Upper lobe of right lung (tissue), 1 donor: ENCODE results near the gene PON2. TPM values are rescaled to one million over a fixed set of nuclear protein-coding genes. Genes with fewer than 3 reads are reported as not detected.

ENCODE experiments used
- ATAC-seq: fragments of 200-7000 bp; cut with Tn5 transposase; one replicate; pipeline ENCODE4 v1.9.1; 2020; ENCODE audit warnings: mild to moderate bottlenecking, moderate library complexity
- DNase-seq: peaks from one replicate; pipeline ENCODE4 v3.0.0-alpha.2; 2020
- H3K27ac ChIP-seq: fragments of 200-600 bp; one replicate; pipeline ENCODE4 v1.8.0; 2022
- H3K27me3 ChIP-seq: fragments of 200-600 bp; one replicate; pipeline ENCODE4 v1.8.0; 2022; ENCODE audit warnings: mild to moderate bottlenecking
- H3K36me3 ChIP-seq: fragments of 200-600 bp; one replicate; pipeline ENCODE4 v1.8.0; 2022
- H3K4me1 ChIP-seq: fragments of 200-600 bp; one replicate; pipeline ENCODE4 v1.8.0; 2022
- H3K4me3 ChIP-seq: fragments of 200-600 bp; one replicate; pipeline ENCODE4 v1.8.0; 2022; ENCODE audit warnings: mild to moderate bottlenecking
- H3K9me3 ChIP-seq: fragments of 200-600 bp; one replicate; pipeline ENCODE4 v1.8.0; 2022
- intact Hi-C: fragments of 100-400 bp; cut with DNase I; formaldehyde crosslinking; loops from one replicate; pipeline ENCODE4 v1.11.0; 2022
- total RNA-seq: library from RNA; stranded (reverse); fragmentation: NEBNext Ultra II Directional; extraction: Animal tissue kit (Norgen Biotek cat#: 25700); gene quantifications from one replicate; pipeline ENCODE4 v1.2.1, GENCODE V29; 2021
- TF ChIP-seq, protein P1 (sequence below): fragments of 200-600 bp; IDR thresholded peaks from one replicate; pipeline ENCODE4 v1.8.0; 2022; ENCODE audit warnings: antibody characterized with exemption
- donor health status: DM: no; HTN: yes; CAD: no; lungs with severe emphysema.

PON2 gene
- total RNA-seq, 1 donor from 2014 or later = 193 TPM

GRCh38 chr7:95398155-95398940, 36.5 kb downstream of the PON2 start:
- Histone ChIP-seq H3K36me3 (peaks cover 5% of the 10 kb centered on the region), H3K27me3 (no peaks in the 10 kb centered on the region), H3K4me1 (no peaks in the 10 kb centered on the region), H3K9me3 (no peaks in the 10 kb centered on the region), H3K4me3 (peak overlapping the region; percentile 56), H3K27ac (peak overlapping the region; percentile 33)
- TF ChIP-seq, protein P1, sequence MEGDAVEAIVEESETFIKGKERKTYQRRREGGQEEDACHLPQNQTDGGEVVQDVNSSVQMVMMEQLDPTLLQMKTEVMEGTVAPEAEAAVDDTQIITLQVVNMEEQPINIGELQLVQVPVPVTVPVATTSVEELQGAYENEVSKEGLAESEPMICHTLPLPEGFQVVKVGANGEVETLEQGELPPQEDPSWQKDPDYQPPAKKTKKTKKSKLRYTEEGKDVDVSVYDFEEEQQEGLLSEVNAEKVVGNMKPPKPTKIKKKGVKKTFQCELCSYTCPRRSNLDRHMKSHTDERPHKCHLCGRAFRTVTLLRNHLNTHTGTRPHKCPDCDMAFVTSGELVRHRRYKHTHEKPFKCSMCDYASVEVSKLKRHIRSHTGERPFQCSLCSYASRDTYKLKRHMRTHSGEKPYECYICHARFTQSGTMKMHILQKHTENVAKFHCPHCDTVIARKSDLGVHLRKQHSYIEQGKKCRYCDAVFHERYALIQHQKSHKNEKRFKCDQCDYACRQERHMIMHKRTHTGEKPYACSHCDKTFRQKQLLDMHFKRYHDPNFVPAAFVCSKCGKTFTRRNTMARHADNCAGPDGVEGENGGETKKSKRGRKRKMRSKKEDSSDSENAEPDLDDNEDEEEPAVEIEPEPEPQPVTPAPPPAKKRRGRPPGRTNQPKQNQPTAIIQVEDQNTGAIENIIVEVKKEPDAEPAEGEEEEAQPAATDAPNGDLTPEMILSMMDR = no peak
- intact Hi-C loops = no loop called here
- DNase-seq (no peak), ATAC-seq (peak; percentile 19)

DNA sequence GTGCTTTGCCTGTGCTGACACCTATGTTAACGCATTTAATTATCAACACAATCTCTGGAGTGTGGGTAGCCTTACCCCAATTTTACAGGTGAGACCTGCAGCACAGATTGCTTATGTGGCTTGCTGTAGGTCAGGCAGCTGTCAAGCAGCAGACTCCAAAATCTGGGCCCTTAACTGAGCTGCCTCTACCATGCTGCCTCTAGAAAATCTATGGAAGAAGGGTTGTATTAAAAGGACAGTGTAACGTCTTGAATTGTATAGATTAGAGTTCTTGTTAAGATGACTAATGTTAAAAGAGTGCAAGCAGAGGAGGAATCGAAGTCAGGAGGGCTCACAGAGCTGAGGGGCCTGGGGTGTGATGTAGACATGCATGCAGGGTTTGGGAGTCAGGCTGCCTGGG, 37.4 kb downstream of the PON2 start:
- peak overlapping the region; percentile 82 for H3K27ac ChIP-seq
- H3K4me1 ChIP-seq = no peaks in the 10 kb centered on the region
- DNase-seq (no peak), ATAC-seq (no peak)
- TF ChIP-seq, protein P1 = no peak
- no peaks in the 10 kb centered on the region for H3K36me3 ChIP-seq
- H3K9me3 ChIP-seq = no peaks in the 10 kb centered on the region
- H3K27me3 ChIP-seq = no peaks in the 10 kb centered on the region
- peak overlapping the region; percentile 56 for H3K4me3 ChIP-seq
- intact Hi-C loops = no loop called here

- H3K27me3 ChIP-seq = no peaks in the 10 kb centered on the region
- TF ChIP-seq, protein P1 = peak; percentile 40
- no peaks in the 10 kb centered on the region for H3K9me3 ChIP-seq
- intact Hi-C loops = no loop called here
- peak; percentile 96 for ATAC-seq
- H3K27ac ChIP-seq = peak within 1 kb of the TSS; percentile 82
- no peaks in the 10 kb centered on the region for H3K4me1 ChIP-seq
- H3K4me3 ChIP-seq = peak within 1 kb of the TSS; percentile 56
- DNase-seq = peak; percentile 87
- no peaks in the 10 kb centered on the region for H3K36me3 ChIP-seq
These were observed 38.4 kb downstream of the PON2 start, which contains the start of gene PON3 for GRCh38 chr7:95396136-95397032. TSS of gene PON3 (minus strand) at chr7:95396375. CDS start at chr7:95396350, 25 bp downstream.

- Histone ChIP-seq H3K9me3 (no peaks in the 10 kb centered on the region), H3K27ac (no peak overlapping the region), H3K4me3 (peak overlapping the region; percentile 56), H3K4me1 (no peaks in the 10 kb centered on the region), H3K27me3 (no peaks in the 10 kb centered on the region), H3K36me3 (no peaks in the 10 kb centered on the region)
- no peak for DNase-seq
- no peak for ATAC-seq
- TF ChIP-seq, protein P1 = no peak
- intact Hi-C loops = no loop called here
These were observed 39.1 kb downstream of the PON2 start for GRCh38 chr7:95395755-95396135.

DNA sequence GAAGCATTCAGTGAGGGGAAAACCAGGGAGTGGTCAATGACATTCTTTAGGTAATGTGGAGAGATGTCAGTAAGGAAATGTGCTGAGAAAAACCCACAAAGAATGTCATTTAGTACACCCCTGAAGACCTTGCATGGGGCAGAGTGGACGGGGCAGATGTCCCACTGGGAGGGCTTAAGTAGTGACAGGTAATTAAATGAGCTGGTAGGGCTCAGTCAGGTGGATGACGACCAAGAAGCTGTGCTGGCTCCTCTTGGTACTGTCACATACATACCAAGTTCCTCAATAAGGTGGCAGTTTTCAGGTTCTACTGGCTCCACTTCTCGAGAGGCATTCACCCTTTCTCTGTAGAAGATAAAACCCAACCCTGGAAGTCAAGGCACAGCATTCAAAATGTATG, 40.5 kb downstream of the PON2 start:
- H3K9me3 ChIP-seq = no peaks in the 10 kb centered on the region
- DNase-seq = no peak
- intact Hi-C loops = no loop called here
- TF ChIP-seq, protein P1 = no peak
- no peaks in the 10 kb centered on the region for H3K27me3 ChIP-seq
- no peaks in the 10 kb centered on the region for H3K4me1 ChIP-seq
- no peaks in the 10 kb centered on the region for H3K36me3 ChIP-seq
- no peak overlapping the region for H3K4me3 ChIP-seq
- no peak for ATAC-seq
- H3K27ac ChIP-seq = no peak overlapping the region
